ENCODE measurements around the gene TDRD9.

Gene TDRD9

DNA sequence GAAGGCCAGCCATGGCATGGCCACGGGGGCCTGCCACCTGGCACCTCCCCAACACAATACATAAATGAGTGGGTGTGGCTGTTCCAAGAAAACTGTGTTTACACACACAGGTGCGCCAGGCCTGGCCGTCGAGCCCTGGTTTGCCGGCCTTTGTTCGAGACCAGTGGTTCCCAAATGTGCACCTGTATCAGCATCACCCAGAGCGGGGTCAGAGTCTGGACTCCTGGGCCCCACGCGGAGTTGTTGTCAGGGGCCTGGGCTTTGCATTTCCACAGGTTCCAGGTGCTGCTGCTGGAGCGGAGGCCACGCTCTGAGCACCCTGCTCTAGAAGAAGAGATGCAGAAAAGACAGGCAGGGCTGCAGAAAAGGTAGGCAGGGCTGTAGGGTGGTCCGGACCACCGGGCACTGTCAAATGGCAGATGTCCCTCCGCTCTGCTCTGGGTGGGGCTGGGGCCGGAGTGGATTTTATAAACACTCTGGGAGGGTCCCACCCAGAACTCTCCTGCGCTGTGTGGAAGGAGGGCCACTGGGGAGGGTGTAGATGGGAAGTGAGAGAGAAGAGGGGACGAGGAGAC lies 153.1 kb downstream of the TDRD9 start:
- no peak for DNase-seq (ENCODE audit: low read depth, low spot score)
- ChIA-PET POLR2A (no interaction called here), CTCF (no interaction called here)
- H3K4me3 ChIP-seq (ENCODE audit: low read depth, low read length): no peak overlapping the region
- TF ChIP-seq CTCF (IDR thresholded peaks at IDR 0.05; ENCODE audit: insufficient read depth, low read length, missing control alignments): no peak

- POLR2A ChIA-PET: no interaction called here
- H3K4me3 ChIP-seq (ENCODE audit: low read depth, low read length): no peak overlapping the region
- DNase-seq (ENCODE audit: low read depth, low spot score): no peak
- CTCF ChIA-PET: no interaction called here
- TF ChIP-seq CTCF (IDR thresholded peaks at IDR 0.05; ENCODE audit: insufficient read depth, low read length, missing control alignments): no peak
Observed at GRCh38 chr14:104081951-104082464, 153.8 kb downstream of the TDRD9 start.

DNA sequence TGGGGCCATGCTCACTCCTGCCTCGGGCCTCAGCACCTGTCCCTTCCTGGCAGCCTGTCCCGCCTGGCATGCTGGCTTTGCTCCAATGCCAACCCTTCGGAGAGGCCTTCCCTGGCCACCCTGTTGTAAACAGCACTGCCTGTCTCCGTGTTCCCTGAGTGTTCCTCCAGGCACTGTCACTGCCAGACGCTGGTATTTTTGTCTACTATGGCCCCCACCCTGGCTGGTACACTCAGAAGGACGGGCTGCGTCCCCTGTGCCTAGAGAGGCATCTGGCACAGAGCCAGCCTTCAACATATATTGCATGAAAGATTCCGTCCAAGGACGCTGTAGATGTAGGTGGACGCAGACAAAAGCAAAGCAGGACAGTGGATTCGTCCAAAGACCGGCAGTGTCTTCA lies 154.6 kb downstream of the TDRD9 start:
- H3K4me3 ChIP-seq (ENCODE audit: low read depth, low read length): no peak overlapping the region
- no peak for TF ChIP-seq CTCF (IDR thresholded peaks at IDR 0.05; ENCODE audit: insufficient read depth, low read length, missing control alignments)
- ChIA-PET CTCF (no interaction called here), POLR2A (no interaction called here)
- no peak for DNase-seq (ENCODE audit: low read depth, low spot score)

- no peak for TF ChIP-seq CTCF (IDR thresholded peaks at IDR 0.05; ENCODE audit: insufficient read depth, low read length, missing control alignments)
- no peak overlapping the region for H3K4me3 ChIP-seq (ENCODE audit: low read depth, low read length)
- ChIA-PET POLR2A (no interaction called here), CTCF (interaction anchor here (1.4 to 2.0 kb wide), 2 partner anchors 8 to 9 kb away, joined by 4 to 10 read pairs; no protein-coding TSS in a partner anchor)
- DNase-seq (ENCODE audit: low read depth, low spot score): no peak
Observed at GRCh38 chr14:104084251-104085002, 156.2 kb downstream of the TDRD9 start.

DNA sequence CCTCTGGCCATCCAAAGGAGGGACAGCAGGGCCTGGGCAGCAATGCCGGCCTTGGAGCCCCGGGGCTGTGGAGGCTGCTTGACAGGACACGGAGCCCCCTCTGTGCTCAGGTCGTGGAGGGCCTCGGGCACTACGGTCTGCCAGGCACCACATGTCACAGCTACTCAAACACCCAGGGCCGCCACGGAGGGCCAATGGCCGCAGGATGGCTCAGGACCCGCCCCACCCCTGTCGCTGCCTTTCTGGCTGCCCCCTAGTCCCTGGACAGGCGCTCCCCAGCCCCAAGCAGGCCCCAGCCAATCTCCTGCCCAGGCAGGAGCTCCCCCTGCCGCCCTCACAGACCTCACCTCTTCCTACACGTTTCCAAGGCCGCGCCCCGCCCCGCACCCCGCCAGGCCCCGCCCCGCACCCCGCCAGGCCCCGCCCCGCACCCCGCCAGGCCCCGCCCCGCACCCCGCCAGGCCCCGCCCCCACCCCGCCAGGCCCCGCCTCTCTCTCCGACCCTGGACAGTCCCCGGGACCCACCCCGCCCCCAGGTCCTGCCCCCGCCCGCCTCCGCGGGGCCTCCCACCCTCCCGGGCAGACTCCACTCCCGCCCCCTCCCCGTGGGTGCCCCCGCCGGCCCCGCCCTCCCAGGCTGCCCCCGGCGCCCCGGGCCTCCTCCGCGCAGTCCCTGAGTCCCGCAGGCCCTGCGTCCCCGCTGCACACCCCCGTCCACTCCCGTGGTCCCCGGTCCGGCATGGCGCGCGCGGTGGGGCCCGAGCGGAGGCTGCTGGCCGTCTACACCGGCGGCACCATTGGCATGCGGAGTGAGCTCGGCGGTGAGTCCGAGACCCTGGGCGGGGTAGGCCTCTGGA lies 157.0 kb downstream of the TDRD9 start, which contains the start of gene ASPG:
TSS of gene ASPG (plus strand) at position 669 of the 857 bp plus-strand sequence. CDS start at position 740, 71 bp downstream.
- no peak for TF ChIP-seq CTCF (IDR thresholded peaks at IDR 0.05; ENCODE audit: insufficient read depth, low read length, missing control alignments)
- DNase-seq (ENCODE audit: low read depth, low spot score): no peak
- ChIA-PET POLR2A (no interaction called here), CTCF (interaction anchor here (1.4 to 2.0 kb wide), 2 partner anchors 8 to 9 kb away, joined by 4 to 10 read pairs; no protein-coding TSS in a partner anchor)
- H3K4me3 ChIP-seq (ENCODE audit: low read depth, low read length): no peak within 1 kb of the TSS

GRCh38 chr14:104085889-104086201 lies 157.6 kb downstream of the TDRD9 start:
- H3K4me3 ChIP-seq (ENCODE audit: low read depth, low read length): no peak overlapping the region
- DNase-seq (ENCODE audit: low read depth, low spot score): no peak
- ChIA-PET CTCF (interaction anchor here (2.0 kb wide), 1 partner anchor 8 kb away, joined by 10 read pairs; no protein-coding TSS in a partner anchor), POLR2A (no interaction called here)
- TF ChIP-seq CTCF (IDR thresholded peaks at IDR 0.05; ENCODE audit: insufficient read depth, low read length, missing control alignments): no peak

Measured in AG04449 (cell line).